ENCODE measurements around the gene KRTAP9-3.
"Not testable (repeated sequence)": the region's sequence is repeated elsewhere in the genome, so short reads cannot be mapped to it uniquely, and the experiment has no call there.

KRTAP9-3 gene

GRCh38 chr17:41271858-41272257 is 39.6 kb downstream of the KRTAP9-3 start:
- no peak overlapping the region for H3K4me3 ChIP-seq (replicated peaks; ENCODE audit: low read depth, low read length)
- DNase-seq (ENCODE audit: low read depth): no peak
- TF ChIP-seq, protein P1, sequence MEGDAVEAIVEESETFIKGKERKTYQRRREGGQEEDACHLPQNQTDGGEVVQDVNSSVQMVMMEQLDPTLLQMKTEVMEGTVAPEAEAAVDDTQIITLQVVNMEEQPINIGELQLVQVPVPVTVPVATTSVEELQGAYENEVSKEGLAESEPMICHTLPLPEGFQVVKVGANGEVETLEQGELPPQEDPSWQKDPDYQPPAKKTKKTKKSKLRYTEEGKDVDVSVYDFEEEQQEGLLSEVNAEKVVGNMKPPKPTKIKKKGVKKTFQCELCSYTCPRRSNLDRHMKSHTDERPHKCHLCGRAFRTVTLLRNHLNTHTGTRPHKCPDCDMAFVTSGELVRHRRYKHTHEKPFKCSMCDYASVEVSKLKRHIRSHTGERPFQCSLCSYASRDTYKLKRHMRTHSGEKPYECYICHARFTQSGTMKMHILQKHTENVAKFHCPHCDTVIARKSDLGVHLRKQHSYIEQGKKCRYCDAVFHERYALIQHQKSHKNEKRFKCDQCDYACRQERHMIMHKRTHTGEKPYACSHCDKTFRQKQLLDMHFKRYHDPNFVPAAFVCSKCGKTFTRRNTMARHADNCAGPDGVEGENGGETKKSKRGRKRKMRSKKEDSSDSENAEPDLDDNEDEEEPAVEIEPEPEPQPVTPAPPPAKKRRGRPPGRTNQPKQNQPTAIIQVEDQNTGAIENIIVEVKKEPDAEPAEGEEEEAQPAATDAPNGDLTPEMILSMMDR (IDR thresholded peaks at IDR 0.05; ENCODE audit: low read length, missing control alignments): no peak

DNA sequence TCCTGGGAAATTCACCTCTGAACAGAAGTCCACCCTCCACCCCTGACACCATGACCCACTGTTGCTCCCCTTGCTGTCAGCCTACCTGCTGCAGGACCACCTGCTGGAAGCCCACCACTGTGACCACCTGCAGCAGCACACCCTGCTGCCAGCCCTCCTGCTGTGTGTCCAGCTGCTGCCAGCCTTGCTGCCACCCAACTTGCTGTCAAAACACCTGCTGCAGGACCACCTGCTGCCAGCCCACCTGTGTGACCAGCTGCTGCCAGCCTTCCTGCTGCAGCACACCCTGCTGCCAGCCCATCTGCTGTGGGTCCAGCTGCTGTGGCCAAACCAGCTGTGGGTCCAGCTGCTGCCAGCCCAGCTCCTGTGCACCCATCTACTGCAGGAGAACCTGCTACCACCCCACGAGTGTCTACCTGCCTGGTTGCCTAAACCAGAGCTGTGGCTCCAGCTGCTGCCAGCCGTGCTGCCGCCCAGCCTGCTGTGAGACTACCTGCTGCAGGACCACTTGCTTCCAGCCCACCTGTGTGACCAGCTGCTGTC is 43.5 kb downstream of the KRTAP9-3 start, which contains the start of gene KRTAP9-7:
Gene KRTAP9-7 (plus strand): TSS at position 51 of the 543 bp plus-strand sequence. CDS start 0 bp downstream, at position 51.
- DNase-seq (ENCODE audit: low read depth); H3K4me3 ChIP-seq (replicated peaks; ENCODE audit: low read depth, low read length): not testable (repeated sequence)

GRCh38 chr17:41278176-41278955 is 46.1 kb downstream of the KRTAP9-3 start:
- DNase-seq (ENCODE audit: low read depth): no peak
- no peak overlapping the region for H3K4me3 ChIP-seq (replicated peaks; ENCODE audit: low read depth, low read length)
- TF ChIP-seq, protein P1 (IDR thresholded peaks at IDR 0.05; ENCODE audit: low read length, missing control alignments): no peak

Measured in fibroblast of pulmonary artery (primary cell).